IPS DF 19.7 (cell line): Measurements from ENCODE around the gene RGS6.

Experiments
- DNase-seq: peaks from one replicate; pipeline ENCODE4 v3.0.0-alpha.2; 2013; ENCODE audit warnings: low read depth, low spot score

The RGS6 gene

DNA sequence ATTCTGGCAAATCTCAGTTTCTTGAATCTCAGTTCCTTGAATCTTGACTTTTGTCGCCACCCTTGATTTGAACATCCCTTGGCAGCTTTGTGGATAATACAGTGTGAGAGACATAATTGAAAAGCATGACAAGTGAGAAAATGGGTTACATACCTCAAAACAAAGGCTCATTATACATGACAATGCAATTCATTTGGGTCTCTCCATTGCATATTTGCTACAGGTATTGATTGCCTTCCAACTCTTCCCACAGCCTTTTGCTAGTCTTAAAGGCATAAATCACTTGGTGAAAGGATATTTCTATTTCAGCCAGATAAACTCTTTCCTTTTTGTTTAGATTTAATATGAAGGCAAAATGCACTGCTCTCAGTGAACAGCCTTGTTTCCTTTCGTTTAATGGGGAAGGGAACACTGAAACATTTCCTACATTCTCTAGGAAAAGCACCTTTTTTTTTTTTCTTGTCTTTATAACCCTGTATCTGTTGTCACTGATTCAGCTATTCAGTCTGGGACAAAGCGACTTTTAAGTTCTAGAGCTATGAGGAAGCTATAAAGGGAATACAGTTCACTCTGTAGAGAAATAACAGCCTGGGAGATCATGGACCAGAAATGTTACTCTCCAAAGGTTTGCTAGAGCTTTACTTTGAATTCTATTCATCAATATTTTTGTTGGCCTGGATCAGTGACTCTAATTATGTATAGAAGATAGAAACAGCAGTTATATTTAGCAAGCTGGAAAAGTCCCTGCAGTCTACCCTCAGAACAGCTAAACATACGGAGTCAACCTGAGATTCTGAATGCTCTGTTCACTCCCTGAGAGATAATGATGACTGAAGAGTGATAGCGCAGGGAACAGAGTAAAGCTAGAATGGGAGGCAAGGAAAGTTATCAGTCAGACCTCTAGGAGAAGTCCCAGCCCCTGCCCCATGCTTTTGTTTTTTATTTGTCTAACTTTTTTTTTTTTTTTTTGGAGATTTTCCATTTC, 311.4 kb downstream of the RGS6 start:
- peak; percentile 28 for DNase-seq

GRCh38 chr14:72247896-72248465, 315.8 kb downstream of the RGS6 start:
- no peak for DNase-seq

GRCh38 chr14:72253503-72253902, 321.3 kb downstream of the RGS6 start:
- no peak for DNase-seq

DNA sequence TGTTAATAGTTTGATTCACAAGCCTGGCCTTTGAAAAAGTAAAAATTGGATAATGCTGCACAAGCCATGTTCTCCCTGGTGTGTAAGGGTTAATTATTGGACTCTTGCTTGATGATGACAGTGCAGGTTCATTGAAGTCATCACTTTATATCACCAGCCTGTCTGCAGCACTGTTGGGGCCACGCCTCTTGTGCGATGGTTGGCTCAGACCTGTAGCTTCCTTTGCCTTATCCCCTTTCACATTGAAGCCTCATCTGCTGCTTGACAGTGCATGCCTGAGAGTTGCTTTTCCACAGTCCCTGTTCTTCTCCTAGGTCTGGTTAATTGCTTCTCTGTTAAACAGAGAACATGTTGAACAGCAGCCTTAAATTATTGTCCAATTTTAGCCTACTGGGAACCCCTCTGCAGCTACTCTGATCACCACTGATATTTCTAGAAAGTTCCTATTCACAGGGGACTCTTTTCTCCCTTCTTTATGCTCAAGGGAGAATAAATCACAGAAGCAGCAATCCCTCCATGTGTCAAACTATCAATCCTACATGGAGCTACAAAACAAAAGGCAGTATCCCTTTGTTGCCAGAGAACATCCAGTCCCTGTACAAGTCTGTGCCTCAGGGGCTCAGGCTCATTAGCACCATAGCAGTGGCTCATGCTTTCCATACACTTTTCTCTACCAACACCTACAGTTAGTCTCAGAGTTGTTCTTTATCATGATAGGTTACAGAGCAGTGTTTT, 322.1 kb downstream of the RGS6 start:
- no peak for DNase-seq

DNA sequence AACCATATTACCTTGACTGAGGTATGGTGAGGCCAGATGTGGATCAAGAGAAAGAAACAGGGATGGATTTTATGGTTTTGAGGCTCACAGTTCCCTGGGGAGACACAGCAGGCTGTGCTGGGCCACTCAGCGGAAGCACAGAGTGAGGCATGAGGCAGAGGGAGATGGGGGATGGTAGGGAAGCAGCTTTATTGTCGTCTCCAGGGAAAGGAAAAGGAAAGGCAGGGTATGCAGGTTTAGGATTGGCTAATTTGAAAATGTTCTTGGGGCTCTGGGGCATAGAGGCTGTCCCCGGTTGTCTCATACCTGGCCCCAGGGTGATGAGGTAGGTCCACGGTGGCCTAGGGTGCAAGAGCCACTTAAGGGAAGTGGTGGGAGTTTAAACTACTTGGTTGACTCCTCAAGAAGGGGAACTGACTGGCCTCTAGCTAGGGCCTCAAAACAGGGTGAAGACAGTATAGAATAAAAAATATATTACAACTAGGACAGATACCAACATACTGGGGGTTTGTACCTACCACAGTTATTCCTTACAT, 322.8 kb downstream of the RGS6 start:
- DNase-seq = no peak

DNA sequence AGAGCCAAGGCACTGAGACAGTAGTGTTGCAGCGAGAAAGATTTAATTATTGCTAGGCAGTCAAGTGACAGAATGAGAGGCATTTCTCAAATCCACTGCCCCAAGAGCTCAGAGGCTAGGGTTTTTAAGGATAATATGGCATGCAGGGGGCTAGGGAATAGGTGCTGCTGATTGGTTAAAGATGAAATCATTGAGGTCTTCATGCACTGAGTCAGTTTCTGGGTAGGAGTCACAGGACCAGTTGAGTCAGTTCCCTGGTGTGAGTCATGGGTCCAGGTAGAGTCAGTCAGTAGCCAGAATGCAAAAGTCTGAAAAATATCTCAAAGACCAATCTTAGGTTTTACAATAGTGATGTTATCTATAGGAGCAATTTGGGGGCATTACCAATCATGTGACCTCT, 323.8 kb downstream of the RGS6 start:
- DNase-seq = no peak

DNA sequence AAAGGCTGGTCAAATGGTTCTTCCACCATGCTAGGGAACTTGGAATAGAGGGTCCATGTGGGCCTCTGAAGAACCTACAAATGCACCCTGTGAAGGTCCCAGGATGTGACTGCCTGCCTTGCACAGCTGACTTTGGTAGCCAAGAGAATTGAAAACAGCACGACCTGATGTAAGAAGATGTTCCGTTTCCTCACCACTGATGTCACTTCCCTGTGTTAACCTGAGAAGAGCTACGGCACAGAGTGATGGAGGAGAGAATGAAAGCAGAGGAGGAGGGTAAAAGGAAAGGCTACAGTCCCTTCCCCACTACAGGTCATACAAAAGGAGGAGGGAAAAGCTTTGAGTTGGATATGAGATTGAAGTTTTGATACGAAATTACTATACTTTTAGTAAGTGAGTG, 328.8 kb downstream of the RGS6 start:
- no peak for DNase-seq

- DNase-seq = no peak
These were observed 330.5 kb downstream of the RGS6 start for GRCh38 chr14:72262771-72263170.

DNA sequence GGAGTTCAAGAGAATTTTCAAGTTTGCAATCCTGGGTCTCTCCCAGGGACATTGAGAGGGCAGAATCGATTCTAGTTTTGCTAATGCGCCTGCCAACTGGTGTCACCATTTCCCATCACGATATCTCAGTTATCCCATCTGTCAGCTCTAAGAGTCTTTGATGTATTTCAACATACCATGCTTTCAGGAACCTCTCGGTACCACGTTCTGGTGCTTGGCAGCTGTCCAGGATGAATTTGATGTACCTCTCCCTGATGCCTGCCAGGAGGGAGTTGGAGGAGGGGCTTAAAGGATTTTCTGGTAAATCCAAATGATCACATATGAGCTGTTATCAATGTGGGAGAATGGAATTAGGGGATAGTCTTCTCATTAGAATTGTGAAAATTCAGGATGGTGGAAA, 332.5 kb downstream of the RGS6 start:
- no peak for DNase-seq

DNA sequence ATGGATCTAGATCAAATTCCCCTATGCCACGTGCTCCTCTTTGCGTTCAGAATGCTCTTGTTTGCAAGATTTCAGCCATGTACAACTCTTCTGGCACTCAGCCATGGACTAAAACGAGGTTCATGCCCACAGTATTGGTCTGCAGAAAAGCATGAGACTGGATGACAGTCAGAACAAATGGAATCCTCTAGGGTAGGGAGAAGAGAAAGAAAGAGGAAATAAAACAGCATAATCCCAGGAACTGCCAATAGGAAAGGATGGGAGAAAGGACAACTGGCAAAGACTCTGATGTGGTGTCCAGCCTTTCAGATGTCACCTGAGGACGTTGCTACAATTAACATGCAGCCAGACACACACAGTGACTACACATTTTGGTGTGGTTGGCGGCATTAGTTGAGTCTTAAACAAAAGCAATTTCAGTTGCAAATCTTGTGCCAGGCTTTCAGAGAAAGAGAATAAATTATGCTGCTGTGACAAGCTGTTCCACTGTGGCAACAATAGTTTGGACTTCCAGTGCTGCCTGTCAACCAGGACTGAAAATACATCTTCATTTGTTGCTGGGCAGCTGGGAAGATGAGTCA, 338.0 kb downstream of the RGS6 start:
- no peak for DNase-seq

GRCh38 chr14:72270749-72271148, 338.5 kb downstream of the RGS6 start:
- no peak for DNase-seq

- DNase-seq = no peak
These were observed 343.0 kb downstream of the RGS6 start for GRCh38 chr14:72275242-72275641.

DNA sequence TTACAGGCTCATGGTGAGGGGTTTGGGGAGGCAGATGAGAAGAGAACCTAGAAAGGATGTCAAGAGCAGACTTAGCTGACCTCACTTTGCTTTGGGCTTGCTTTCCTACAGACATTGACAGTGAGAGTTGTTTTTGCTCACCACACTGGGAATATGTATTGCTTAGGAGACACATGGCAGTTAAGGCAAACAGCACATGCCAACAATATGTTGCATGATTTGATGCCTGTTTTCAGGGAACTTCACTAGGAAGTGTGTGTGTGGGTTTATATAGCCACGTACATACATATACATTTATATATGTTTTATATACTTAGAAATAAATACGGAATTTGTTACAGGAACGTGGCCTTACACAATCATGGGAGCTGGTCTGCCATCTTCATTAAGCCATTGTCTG, 346.1 kb downstream of the RGS6 start:
- no peak for DNase-seq

- no peak for DNase-seq
These were observed 351.9 kb downstream of the RGS6 start for GRCh38 chr14:72284176-72284575.

GRCh38 chr14:72290241-72290640, 358.0 kb downstream of the RGS6 start:
- DNase-seq = no peak

DNA sequence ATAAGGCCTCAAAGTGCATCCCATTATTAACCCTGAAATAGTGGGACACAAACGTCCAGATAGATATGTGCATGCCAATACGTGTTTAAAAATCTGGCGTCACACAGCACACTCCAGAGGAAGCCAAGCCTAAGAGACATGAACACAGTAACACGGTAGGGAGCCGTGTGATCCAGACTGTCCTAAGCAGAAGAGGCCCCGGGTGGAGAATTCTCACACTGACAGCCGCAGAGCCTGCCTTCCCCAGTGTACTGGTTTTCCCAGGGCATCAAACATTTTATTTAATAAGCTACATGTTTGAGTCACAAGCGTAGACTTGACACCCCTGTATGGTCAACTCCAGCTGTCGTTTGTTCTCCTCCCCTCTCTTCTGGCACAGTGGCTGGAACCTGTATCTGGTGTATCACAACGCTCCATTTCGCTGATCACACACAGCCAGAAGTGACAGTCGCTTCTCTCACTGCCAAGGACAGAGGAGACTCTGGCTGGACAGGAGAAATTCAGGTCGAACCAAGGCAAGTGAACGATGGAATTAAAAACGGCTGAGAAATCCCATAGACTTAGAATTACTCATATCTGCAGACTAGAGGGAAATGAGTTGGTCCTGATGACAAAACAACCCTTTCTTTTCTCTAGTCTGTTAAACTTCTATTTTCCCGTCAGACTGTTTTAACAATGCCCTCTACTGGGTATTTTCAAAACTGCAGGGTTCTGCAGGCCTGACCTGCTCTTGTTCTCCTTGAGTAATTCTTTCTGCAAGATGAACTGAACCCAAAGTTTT, 359.9 kb downstream of the RGS6 start:
- DNase-seq = peak; percentile 30

- DNase-seq = no peak
These were observed 360.4 kb downstream of the RGS6 start for GRCh38 chr14:72292689-72293024.

- no peak for DNase-seq
These were observed 369.1 kb downstream of the RGS6 start for GRCh38 chr14:72301352-72301751.

DNA sequence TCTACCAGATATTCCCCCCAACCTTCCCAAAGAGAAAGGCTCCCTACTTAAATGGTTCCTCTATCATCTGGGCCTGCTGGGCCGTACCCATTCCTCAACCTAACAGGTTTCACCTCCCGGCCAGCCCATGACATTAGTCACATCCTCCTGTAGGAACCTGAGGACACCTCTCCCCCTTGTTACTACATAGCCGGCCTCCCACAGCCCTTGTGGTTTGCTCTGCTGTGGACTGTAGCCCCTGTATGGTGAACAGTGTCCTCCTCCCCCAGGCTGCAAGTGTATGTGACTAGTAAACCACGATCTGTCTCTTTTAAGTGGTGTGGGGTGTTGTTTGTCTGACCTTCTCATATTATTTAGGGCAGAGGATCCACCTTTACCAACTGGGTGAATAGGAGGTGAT, 371.7 kb downstream of the RGS6 start:
- no peak for DNase-seq

DNA sequence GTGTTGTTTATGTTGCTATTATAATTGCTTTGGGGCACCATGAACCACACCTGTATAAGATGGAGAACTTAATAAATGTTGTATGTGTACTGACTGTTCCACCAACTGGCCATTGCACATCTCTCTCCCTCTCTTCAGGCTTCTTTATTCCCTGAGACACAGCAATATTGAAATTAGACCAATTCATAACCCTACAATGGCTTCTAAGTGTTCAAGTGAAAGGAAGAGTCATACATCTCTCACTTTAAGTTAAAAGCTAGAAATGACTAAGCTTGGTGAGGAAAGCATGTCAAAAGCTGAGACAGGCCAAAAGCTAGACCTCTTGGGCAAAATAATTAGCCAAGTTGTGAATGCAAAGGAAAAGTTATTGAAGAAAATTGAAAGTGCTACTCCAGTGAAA, 373.3 kb downstream of the RGS6 start:
- no peak for DNase-seq

DNA sequence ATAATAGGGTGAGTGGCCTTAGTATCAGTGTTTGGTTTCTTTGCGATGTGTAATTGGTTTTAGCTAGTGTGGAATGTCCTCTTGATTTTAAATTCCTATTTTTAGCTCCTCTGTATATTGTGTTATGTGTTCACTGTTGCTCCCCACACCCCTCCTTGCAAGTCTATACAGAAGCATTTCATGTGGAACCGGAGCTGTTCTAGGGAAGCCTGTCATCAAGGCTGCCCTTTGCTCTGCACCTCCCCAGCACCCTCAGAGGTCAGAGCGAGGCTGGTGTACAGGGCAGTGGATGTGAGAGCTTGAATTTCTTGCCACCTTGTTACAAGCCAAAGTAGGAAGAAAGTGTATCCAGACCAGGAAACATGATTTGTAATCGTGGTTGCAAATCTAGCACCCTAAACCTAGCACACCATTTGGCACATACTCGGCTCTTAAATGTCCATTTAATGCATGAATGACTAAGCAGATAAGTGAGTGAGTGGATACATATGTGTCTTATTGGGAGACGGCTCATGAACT, 376.8 kb downstream of the RGS6 start:
- no peak for DNase-seq
